ENCODE data around the gene F2R.

- no peak for TF ChIP-seq CTCF (IDR thresholded peaks at IDR 0.05; ENCODE audit: extremely low read depth in 1 of 2, insufficient read depth in 1 of 2, low read depth in 1 of 2, low read length in 2 of 2)
- no peak for TF ChIP-seq POLR2A (IDR thresholded peaks at IDR 0.05; ENCODE audit: low read depth, low read length)
- no peak for TF ChIP-seq FOS (IDR thresholded peaks at IDR 0.05; ENCODE audit: borderline replicate concordance, insufficient read depth, low read length)
- no peak for TF ChIP-seq EZH2 (IDR thresholded peaks at IDR 0.05; ENCODE audit: borderline replicate concordance, low read depth, low read length, severe bottlenecking)
These were observed 31.9 kb upstream of the F2R start for GRCh38 chr5:76683816-76684731.

Measured in endothelial cell of umbilical vein (primary cell).